Measurements from ENCODE around the gene RPTOR. TPM values are rescaled to one million over a fixed set of nuclear protein-coding genes. Genes with fewer than 3 reads are reported as not detected.

The RPTOR gene
- total RNA-seq, 1 donor = 45.5 TPM

DNA sequence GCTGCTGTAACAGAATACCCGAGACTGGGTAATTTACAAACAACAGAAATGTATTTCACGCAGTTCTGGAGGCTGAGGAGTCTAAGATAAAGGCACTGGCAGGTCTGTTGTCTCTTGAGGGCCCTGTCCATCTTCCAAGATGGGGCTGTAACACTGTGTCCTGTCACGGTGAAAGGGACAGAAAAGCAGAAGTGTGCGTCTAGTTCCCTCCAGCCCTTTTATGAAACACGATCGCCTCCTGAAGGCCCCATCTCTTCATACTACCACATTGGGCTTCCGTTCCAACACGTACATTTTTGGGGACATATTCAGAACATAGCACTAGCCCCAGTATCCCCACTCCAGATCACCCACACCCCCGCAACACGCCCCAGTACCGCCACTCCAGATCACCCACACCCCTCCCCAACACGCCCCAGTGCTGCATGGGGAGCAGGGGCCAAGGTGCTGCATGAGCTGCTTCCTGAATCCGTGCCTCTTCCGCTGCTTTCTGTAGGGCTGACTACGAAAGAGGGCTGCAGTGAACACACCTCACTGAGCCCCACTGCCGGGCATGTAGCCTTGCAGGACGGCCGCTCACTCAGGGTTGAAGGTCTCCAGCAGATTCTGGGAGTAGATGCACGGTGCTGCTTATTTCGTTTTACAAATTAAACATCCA, 91.9 kb downstream of the RPTOR start:
- DNase-seq (ENCODE audit: low read depth in 2 of 3, low spot score in 2 of 3) = peak in 2 of 3 donors; percentile 22 to 42

DNA sequence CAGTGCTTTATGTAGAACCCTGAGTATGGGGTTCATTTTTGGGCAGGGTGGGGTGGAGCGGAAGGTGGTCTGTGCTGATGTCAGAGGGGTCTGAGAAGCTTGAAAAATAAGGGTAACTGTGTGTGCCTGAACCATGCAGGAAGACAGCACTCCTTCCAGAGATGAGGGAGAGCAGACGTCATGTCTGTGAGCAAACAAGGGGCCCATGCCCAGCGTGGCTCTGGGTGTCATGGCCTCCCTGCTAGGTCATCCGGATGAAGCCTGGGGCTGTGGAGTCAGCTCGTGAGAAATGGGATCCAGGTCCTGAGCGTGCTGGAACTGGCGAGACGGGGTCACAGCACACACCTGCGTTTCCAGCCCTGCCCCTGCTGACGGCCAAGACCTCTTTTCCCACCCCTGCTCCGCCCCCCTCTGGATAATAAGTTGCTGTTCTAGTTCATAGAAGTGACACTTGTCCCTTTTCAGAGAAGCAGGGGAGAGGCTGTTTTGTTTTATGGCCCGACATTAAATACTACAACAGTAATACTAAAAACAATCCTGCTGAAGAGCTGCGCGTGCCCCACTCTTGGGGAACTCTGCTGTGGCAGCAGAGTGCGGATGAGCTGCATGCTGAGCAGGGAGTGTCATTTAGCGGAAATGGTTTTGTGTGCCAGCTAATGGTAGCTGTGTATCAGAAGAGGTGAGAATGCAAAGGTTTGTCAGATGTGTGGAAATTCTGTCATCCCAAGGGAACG, 92.6 kb downstream of the RPTOR start:
- no peak for DNase-seq (ENCODE audit: low read depth in 2 of 3, low spot score in 2 of 3)

DNA sequence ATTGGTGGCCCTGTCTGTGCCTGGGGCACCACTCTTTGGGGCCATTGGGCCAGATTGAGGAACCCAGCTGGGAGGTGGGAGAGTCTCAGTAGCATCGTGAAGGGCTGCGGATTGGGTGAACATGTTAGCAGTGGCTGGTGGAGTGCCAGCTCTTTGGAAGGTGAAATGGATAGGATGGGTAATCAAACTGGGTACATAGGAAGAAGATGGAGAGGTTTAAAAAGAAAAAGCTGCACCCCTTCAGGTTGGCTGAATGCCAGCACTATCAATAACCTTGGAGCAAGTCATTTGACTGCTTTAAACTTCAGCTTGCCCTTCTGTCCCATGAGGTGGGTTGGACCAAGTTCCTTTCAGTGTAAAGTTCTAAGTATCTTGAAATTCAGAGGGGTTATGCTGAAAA, 95.0 kb downstream of the RPTOR start:
- no peak for DNase-seq (ENCODE audit: low read depth in 2 of 3, low spot score in 2 of 3)

DNA sequence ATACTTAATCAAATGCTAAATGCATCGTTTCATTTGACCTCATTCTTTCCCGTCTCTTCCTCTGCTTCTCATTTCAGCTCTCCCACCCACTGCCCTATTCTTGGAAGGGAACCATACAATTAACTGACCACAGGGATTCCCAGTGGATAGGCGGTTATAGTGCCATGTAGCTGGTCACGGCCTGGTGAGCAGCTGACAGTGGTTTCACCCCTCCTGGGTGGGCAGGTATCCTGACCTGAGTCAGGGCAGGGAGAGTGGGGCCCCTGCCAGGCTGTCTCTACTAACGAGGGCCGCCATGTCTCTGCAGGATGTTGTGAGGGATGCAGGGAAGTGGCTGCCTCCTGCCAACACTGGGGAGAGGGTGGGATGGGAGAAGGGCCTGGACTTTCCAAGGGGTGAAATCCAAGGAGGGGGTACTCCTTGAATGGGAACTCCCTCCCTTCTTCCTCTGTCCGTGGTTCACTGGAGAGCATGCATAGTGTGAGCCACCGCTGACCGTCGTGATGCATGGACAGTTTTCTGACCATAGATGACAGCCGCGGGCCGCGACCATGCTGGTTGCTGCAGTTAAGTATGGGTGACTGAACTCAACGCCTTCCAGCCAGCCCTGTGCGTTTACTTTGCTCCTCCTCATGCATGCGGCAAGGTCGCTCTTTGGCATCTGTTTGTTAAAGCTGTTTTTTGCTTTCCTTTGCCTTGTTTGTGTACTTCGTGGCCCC, 95.9 kb downstream of the RPTOR start:
- no peak for DNase-seq (ENCODE audit: low read depth in 2 of 3, low spot score in 2 of 3)

DNA sequence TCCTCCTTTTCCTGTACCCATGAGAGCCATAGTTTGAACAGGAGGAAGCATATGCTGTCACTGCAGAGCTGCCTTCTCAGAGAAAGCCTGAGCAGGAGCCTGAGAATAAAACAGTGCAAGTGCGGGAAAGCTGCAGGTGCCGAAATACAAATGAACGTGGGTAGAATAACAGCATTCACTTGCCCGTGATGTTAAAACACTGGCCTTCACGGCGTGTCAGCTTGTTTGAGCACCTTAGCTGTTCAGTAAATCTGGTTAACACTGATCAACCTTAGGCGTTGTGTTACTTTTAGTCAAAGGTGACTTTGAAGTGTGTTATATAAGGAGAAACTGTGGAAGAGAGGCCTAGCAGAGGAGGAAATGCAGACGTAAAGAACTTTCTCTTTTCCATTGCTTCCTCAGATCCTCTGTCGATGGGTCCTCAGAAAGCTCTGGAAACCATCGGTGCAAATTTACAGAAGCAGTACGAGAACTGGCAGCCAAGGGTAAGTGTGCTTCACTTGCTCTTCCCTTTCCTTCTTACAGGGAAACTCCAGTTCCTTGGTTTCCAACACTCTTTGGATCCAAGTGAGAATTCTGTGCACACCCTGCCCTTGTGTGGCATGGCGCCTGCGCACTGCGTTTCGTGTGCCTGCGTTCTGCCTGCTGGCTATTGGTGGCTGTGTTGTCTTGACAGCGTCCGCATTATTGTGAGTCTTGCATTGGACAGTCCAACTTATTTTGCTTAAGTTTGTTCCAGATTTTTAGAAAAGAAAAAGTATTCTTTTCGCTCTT, 98.9 kb downstream of the RPTOR start:
- no peak for DNase-seq (ENCODE audit: low read depth in 2 of 3, low spot score in 2 of 3)

DNA sequence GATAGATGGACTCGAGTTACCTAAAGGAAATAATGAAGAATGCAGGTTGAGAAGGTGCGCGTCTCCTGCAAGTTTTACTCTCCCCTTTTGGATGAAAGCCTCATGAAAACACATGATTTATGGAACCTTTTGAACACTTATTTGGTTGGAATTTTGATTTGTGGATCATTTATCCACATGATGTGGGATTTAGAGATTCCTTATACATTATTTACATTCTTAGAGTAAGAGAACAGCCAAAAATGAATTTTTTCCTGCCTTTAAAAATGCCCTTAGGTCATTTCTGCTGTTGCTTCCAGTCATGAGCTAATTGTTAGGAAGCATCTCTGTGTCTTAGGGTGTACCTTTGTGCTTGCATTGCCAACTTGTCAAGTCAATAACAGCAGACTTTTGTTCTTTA, 99.9 kb downstream of the RPTOR start:
- DNase-seq (ENCODE audit: low read depth in 2 of 3, low spot score in 2 of 3) = no peak

DNA sequence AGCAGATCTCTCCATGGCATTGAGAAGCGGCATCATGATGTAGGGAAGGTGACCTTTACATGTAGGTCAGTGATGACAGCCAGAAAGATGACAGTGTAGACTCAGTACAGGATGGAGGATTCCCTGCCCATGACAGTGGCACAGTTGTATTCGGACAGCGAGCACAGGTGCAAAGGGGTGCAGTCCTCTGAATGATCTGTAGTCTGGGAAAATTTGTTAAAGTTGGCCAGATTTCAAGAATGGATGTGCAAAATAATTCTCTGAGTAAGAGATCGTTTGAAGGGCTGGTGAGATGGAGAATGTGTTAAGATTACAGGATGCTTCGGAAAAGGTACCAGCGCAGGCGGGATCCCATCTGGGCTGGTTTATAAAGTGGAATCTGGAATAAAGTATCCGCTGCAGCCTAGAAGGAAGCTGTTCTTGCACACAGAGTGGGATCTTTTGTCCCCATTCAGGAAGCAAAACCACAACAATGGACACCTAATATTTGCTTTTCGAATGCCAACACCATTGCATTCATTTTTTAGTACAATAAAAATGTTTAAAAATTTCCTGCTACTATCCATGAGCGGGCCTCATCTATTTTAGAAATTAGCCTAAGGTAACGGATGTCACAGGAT, 101.2 kb downstream of the RPTOR start:
- no peak for DNase-seq (ENCODE audit: low read depth in 2 of 3, low spot score in 2 of 3)

DNA sequence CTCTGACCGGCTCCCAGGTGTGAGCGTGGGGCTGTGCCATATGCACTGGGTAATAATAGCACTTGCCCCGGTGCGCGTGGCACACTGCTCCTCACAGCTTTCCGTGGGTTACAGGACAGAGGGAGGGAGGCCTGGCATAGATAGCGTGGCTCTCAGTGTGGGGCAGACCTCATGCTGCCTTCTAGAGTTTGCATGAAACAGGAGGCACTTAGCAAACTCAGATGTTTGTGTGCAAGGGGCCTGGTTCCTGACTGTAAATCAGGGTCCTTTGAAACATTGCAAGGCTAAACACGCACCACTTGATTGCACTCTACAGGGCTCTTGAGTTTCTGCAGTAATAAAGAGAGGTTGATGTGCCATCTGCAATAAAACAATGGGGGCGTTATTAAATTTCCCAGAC, 101.7 kb downstream of the RPTOR start:
- DNase-seq (ENCODE audit: low read depth in 2 of 3, low spot score in 2 of 3) = no peak

DNA sequence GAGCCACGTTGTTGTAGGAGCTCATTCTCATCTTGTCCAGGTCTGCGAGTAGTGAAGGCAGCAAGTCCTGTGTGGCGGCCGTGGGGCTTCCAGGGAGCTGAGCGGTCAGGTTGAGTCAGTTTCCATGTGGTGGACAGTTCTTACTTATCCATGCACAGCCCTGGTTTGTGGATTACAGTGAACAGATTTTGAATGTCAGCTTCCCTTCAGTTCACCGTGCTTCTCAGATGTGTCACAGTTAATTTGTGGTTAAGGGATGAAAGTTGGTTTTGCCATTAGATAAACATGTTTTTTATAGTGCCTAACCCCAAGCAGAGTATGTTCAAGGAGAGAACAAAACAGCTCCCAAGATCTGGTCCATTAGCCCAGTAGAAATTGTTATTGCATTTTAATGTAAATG, 103.1 kb downstream of the RPTOR start:
- DNase-seq (ENCODE audit: low read depth in 2 of 3, low spot score in 2 of 3) = no peak

DNA sequence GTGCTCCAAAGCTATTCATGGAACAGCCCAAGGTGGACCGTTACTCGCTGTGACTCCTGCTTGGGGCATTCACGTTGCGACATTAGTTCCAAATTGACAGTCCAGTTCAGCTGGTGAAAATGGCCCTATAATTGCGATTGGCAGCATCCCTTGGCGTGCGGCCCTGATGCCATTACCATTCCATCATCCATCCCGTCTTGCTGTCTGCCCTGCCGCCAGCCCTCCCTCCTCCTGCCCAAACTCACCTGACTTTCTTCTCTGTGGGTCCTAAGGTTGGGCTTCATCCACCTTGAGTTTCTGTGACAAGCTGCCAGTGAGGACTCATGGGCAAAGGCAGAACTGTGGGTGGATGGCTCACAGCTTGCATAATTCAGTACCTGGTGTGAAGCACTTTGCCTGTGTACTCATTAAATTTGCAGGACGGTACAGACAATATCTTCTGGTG, 104.6 kb downstream of the RPTOR start:
- no peak for DNase-seq (ENCODE audit: low read depth in 2 of 3, low spot score in 2 of 3)

DNA sequence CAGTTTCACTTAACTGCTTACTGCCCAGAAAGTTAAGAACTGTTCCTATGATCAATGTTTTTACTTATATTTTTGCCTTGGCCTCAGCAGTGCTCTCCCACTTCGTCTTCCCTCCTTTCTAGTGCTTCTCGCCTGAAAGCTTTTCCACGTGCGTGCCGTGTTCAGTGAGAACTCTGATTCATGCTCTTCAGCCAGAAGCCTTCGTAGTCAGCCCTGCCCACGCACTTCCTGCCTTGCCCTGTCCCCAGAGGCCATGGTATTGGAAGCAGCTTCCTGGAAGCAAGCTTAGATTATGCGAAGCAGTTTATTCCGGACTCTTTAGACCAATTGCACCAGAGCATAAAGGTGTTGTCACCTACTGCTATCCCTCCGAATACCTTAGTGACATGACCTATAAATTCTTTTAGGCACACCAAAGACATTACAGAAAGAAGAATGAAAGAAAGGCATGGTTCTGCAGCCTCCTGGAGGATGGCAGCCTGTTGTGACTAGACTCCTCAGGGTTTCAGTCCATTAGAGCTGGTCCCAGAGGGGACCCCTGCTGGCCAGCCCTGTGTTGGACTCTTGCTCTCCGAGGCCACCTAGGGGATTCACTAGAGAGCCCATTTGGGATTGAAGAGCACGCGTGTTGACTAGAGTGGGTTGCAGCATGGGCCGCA, 105.2 kb downstream of the RPTOR start:
- peak in 2 of 3 donors; percentile 61 to 74 for DNase-seq (ENCODE audit: low read depth in 2 of 3, low spot score in 2 of 3)

DNA sequence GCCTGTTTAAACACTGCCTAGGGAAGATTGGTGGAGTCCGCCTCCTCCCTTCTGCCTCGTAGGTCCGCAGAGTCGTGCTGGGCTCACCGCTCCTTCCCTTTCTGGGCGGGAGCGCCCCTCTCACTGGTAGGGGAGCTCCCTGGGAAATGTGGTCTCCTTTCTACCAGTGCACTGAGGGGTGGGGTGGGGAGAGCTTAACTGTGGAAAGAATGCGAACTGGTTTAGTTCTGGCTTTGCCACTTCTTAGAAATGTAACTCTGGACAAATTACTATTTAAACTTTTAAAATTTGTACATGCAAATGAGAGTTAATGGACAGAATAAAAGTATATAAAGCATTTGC, 105.7 kb downstream of the RPTOR start:
- DNase-seq (ENCODE audit: low read depth in 2 of 3, low spot score in 2 of 3) = no peak

DNA sequence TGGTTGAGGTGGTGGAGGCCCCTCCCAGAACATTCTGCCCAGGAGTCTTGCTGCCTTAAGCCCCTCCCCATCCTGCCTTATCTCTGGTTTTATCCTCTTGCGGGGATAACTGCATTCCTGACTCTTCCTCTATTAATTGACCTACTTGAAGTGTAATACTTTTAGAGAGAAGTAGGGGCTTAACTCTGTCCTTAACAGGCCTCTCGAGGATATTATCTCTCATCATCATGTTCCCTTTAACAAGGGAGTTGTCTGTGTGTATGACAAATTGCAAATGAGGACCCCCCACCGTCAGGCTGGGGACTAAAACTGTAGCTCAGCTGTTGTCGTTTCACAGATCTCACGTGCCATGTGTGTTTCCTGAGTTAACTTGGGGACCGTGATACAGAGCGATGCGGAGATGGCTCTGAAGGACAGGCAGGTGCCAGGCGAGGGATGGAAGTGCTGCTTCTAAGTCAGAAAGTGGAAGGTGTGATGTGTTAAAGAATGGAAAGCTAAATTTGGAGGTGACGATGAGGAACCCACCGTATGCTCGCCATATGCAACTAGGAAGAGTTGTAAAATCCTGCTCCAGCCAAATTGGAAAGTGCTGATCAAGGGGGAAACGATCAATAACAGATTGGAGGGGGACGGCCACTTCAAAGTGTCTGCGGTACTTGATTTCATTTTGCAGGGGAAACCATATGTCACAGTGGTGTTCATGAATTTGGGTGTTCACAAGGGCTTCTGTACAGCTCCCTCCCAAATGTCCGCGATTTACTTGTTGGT, 106.3 kb downstream of the RPTOR start:
- no peak for DNase-seq (ENCODE audit: low read depth in 2 of 3, low spot score in 2 of 3)

DNA sequence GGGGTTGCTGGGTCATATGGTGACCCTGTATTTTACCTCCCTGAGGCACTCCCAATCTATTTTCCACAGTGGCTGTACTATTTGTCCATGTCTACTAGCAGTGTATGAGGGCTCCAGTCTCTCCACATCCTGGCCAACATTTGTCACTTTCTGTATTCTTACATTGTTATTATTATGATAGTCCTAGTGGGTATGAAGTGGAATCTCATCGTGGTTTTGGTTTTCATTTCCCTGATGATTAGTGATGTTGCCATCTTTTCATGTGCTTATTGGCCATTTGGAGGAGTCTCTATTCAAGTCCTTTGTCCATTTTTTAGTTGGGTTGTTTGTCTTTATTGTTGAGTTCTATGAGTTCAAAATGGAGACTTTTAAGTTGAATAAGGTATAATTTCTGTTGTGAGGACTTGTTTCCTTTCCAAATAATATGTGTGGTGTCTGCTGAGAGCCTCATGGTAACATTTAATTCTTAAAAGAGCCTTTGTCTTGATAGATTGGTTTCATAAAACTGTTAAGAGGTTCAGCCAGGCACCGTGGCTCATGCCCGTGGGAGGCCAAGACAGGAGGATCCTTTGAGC, 108.2 kb downstream of the RPTOR start:
- DNase-seq (ENCODE audit: low read depth in 2 of 3, low spot score in 2 of 3) = no peak

DNA sequence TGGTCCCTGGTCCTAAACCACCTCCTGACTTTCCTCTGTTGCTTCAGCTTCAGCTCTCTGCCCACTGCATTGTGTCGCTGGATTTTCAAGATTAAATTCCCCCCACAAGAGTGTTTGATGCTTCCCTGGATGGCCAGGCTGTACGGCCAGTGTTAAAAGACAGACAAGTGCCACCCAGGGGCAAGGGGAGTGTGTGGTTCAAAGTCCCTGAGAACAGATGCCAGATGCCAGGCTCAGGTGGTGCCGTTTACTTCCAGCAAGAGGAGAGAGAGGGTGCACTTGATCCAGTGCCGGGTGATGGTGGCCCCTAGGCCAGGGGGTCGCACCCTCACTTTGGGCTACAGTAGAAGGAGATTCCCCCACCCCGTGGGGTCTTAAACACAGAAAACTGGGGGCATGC, 109.2 kb downstream of the RPTOR start:
- DNase-seq (ENCODE audit: low read depth in 2 of 3, low spot score in 2 of 3) = no peak

DNA sequence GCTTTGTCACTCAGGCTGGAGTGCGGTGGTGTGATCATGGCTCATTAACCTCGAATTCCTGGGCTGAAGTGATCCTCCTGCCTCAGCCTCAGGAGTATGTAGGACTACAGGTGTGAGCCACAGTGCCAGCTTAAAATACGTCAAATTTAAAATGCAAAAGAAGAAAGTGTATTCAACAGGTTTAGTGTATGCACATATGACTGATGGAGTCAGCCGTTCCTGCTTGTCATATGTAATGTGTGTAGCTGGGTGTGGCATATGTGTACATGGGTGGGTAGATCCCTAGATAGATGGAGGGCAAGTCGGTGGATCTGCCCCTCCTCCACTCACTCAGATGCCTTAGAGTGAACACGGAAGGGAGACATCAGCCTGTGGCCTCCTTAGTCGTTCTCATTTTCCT, 111.0 kb downstream of the RPTOR start:
- no peak for DNase-seq (ENCODE audit: low read depth in 2 of 3, low spot score in 2 of 3)

DNA sequence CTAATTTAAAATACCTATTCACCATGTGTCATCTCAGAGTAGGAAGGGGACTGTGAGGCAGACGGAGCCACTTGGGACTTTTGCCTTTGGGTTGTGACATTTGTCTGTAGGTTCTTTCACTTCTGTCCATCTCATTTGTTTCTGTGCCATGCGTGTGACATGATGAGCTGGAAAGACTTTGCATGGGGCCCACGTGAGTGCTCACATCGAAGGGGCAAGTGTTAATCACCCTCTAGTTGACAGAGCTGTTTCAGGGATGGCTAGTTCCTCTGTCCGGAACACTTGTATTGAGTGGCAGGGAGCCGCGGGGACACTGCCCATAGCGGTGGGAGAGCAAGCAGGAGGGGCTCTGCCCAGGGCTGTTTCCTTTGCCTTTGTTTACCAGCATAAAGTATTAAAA, 112.0 kb downstream of the RPTOR start:
- DNase-seq (ENCODE audit: low read depth in 2 of 3, low spot score in 2 of 3) = no peak

DNA sequence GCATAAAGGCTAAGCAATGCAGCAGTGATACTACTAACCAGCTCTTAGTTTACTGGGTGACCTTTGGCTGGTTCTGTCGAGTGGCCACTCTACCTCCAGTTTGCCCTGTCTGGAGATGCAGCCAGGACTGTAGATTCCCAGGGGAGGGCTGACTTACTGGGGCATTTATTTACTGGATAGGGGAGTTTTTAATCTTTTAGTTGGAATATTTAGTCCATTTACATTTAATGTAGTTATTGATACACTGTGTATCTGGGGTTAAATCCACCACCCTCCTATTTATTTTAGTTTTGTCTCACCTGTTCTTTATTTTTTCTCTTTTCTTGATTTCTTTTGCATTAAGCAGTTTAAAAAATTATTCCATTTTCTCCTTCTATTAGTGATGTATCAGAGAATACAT, 112.9 kb downstream of the RPTOR start:
- DNase-seq (ENCODE audit: low read depth in 2 of 3, low spot score in 2 of 3) = no peak

DNA sequence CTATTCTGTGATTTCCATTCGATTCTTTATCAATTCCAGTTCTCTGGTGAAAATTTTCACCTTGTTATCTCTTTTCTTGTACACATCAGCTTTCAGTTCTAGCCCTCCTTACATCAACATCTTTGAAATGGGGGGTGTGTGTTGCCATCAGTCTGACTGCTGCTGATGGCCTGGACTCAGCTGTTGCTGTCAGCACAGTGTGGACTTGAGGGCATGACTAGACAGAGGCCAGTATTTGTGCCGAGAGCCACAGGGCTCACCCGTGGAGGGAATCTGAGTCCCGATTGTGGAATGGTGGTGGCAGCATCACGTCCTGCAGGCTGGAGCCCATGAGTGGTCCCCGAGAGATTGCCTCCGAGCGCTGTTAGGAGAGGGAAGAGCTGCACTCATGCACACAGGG, 114.2 kb downstream of the RPTOR start:
- no peak for DNase-seq (ENCODE audit: low read depth in 2 of 3, low spot score in 2 of 3)

All from hematopoietic multipotent progenitor cell (in vitro differentiated cells).